SH-SY5Y (cell line): ENCODE results near the gene NSG2.

ENCODE experiments used
- GATA2 ChIP-seq: IDR thresholded peaks from 2 replicates; pipeline ENCODE4 v1.6.1; 2011; ENCODE audit warnings: mild to moderate bottlenecking, low read depth, low read length
- GATA3 ChIP-seq: IDR thresholded peaks from 2 replicates; pipeline ENCODE4 v1.6.1; 2011; ENCODE audit warnings: low read depth, mild to moderate bottlenecking, low read length, moderate library complexity

The NSG2 gene

DNA sequence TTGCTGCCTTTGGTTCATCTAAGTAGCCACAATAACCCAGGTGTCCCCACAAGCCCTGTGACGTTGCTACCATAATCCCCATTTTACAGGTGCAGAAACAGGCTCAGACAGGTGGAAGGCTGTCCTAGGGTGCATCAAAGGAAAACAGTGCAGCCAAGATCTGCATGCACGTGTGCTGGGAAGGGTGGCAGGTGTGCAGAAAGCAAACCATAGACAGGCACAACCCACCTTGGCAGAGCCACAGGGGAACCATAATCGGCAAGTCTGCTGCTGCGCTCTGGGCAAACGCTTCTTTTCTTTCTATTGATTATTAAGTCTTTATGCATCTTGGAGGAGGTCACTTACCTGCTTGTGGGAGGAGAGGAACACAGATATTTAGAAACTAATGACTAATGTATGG lies 7.1 kb downstream of the NSG2 start:
- no peak for TF ChIP-seq GATA3
- no peak for TF ChIP-seq GATA2

- TF ChIP-seq GATA3 = no peak
- no peak for TF ChIP-seq GATA2
These were observed 8.4 kb downstream of the NSG2 start for GRCh38 chr5:174053905-174054304.

DNA sequence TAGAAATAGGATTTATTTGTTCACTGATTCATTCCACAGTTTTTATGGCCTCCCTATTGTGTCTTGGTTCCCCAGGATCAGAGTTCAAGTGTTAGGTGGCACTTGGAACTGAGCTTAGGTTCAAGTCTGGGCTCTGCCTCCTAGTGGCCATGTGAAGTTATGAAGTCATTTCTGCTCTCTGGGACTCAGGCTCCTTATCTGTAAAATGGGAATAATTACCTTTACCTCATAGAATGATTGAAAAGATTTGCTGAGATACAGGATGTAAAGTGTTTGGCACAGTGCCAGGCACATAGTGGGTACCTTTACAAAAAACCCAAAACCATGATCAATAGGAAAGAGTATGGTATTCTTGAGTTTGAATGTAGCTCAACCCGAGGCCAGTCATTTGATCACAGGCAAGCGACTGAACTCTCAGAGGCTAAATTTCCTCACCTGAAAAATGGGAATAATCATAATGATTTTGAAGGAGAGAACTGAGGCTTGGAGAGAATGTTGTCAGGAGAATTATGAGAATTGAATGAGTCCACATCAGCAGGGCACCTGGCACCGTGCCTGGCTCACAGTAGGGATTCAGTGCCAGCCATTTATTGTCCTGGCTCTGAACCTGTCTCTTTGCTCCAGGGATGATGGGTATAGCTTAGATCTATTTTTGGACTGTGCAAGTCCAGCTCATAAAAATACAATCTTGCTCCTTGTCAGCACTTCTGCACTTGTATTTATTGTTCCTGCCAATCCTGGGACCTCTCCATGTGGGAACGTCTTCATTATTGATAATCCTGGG lies 10.8 kb downstream of the NSG2 start:
- TF ChIP-seq GATA3 (no peak), GATA2 (no peak)

DNA sequence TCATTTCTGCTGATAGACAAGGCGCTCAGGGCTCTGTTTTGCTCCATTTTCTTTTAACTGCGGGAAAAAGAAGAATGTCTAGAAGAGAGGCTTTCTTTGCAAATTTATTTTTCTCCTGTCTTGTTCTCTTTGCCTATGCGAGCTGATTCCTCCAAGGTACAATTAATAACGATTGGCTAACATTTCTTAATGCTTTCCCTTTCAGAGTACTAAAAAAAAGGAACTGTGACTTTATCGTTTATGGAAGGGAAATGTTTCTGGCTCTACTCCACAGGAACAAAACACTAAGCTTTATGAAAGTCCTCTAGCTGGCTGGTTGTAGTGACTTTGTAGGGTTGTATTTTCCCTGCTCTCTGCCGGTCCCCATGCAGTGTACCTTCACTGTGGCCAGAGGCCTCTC lies 11.7 kb downstream of the NSG2 start:
- TF ChIP-seq GATA3 (no peak), GATA2 (no peak)

- no peak for TF ChIP-seq GATA3
- TF ChIP-seq GATA2 = no peak
These were observed 13.1 kb downstream of the NSG2 start for GRCh38 chr5:174058433-174059122.

DNA sequence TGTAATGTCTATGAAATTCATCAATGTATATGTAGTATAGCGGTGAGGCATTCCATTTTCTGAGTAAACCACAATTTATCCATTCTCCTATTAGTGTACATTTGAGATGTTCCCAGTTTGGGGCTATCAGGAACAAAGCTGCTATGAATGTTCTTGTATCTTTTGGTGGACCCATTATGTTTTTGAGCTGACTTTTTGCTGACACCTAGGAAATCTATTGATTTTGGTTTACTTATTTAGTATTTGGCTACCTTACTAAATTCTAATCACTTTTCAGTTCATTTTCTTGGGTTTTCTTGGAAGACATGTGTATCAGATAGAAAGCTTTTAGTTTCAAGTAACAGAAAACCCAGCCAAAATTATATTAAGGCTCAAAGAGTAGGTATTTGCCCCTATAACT lies 13.7 kb downstream of the NSG2 start:
- no peak for TF ChIP-seq GATA2
- TF ChIP-seq GATA3 = no peak

- no peak for TF ChIP-seq GATA2
- TF ChIP-seq GATA3 = no peak
These were observed 17.7 kb downstream of the NSG2 start for GRCh38 chr5:174063082-174063756.

- TF ChIP-seq GATA3 = no peak
- TF ChIP-seq GATA2 = no peak
These were observed 18.7 kb downstream of the NSG2 start for GRCh38 chr5:174064171-174064570.

- peak; percentile 82; the same call in 1 of the 2 replicates for TF ChIP-seq GATA3
- TF ChIP-seq GATA2 = peak; percentile 96
These were observed 20.2 kb downstream of the NSG2 start for GRCh38 chr5:174065528-174066197.

GRCh38 chr5:174067499-174067898 lies 22.0 kb downstream of the NSG2 start:
- TF ChIP-seq GATA3 (no peak), GATA2 (no peak)

GRCh38 chr5:174071484-174071883 lies 26.0 kb downstream of the NSG2 start:
- TF ChIP-seq GATA3 (no peak), GATA2 (no peak)

DNA sequence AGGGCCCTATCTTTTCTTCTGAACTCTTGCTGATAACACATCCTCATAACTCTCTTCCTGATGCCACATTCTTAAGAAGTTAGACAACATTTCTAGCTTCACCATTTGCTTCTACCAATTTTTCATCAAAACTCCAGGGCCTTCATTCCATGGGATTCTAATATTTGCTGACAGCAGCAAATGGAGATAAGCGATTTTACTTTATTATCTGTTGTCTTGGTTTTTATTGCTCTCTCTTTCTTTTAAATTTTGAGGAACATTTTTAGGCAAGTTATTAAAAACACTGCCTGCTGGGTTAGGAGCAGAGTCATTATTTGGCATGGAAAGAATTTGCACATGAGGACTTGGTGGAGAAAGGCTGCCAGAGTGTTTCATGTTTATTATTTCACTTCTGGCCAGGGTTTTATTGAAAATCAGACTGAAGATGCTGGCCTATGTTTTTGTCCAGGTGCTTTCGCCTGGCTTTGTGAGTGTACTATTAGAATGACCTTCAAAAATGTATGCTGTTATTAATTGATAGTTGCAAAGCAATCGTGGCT lies 27.7 kb downstream of the NSG2 start:
- TF ChIP-seq GATA2 = no peak
- TF ChIP-seq GATA3 = no peak

- no peak for TF ChIP-seq GATA2
- no peak for TF ChIP-seq GATA3
These were observed 28.9 kb downstream of the NSG2 start for GRCh38 chr5:174074369-174074768.

- no peak for TF ChIP-seq GATA2
- no peak for TF ChIP-seq GATA3
These were observed 32.9 kb downstream of the NSG2 start for GRCh38 chr5:174078416-174078815.

DNA sequence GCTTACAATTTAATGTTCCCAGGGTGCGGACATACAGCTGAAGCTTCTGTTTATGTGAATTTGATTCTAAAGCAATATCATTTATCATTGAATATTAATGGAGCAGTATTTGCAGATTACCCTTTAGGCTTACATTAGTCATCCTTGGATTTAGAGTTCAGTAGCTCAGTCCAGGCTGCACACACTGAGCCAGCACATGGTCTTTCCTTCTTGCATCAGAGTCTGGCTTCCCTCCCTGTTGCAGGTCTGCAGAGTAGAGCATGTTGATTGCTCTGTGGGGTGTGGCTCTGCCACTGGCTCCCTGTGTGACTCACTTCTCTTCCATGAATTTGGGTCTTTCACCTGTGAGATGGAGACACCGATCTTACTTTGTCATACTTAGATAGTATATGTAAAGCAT lies 36.8 kb downstream of the NSG2 start:
- TF ChIP-seq GATA2 (no peak), GATA3 (no peak)
